Keratinocyte (primary cell): ENCODE measurements around the gene C5.

Experiments
- EZH2 ChIP-seq: IDR thresholded peaks from one replicate; pipeline ENCODE4 v1.6.1; 2012; ENCODE audit warnings: inconsistent platforms, mild to moderate bottlenecking, low read length, moderate library complexity
- TF ChIP-seq, protein P1 (sequence below), 3 experiments: IDR thresholded peaks in 1 of 3; conservative IDR thresholded peaks in 1 of 3; optimal IDR thresholded peaks in 1 of 3; 2 replicates in 2 of 3; 3 replicates in 1 of 3; pipeline versions ENCODE3 to v1.5.1; 2011; ENCODE audit warnings: low read length in 3 of 3, mild to moderate bottlenecking in 3 of 3, moderate library complexity in 2 of 3, control low read depth in 1 of 3, inconsistent platforms in 1 of 3; ENCODE audit not compliant: insufficient read depth in 2 of 3; ENCODE audit errors: extremely low read depth in 1 of 3

DNA sequence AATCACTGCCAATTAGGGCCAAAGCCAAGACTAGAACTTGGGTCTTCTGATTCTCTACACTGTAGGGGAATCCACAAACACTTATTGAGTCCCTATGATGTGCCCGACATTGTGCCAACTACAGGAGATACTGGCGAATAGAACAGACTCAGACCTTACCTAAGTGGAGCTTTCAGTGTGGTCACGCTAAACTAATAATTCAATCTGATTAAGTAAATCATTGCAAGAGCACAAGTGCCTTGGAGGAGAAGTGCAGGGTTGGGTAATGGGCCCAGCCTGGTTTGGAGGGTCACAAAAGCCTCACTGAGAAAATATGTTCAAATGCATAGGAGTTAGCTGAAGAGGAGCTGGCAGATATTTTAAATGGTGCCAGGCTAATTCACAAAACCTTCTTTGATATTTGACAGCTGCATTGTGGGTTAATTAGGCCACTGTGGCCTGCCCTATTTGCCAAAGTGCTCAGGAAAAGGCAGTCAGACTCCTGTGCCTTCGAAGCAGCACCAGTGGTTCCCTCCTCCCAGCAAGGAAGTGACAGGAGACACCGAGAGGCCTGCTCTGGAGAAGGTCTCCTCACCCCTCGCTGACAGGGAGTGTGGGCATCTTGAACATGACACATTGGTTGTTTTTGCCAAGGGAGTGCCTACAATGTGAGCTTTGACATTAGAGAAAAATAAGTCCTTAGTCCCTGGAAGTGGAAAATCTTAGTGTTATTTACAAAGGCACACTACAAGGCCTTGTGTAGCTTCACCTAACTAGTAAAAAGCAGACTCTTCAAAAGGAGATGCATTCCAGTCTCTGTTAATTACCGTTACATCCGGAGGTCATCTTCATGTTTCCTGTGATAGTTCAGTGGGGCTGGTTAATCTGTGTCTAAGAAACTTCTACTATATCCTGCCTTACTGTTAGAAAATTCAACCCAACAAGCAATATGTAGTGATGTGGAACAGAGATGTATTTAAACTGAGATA is 99.4 kb downstream of the C5 start:
- TF ChIP-seq, protein P1, sequence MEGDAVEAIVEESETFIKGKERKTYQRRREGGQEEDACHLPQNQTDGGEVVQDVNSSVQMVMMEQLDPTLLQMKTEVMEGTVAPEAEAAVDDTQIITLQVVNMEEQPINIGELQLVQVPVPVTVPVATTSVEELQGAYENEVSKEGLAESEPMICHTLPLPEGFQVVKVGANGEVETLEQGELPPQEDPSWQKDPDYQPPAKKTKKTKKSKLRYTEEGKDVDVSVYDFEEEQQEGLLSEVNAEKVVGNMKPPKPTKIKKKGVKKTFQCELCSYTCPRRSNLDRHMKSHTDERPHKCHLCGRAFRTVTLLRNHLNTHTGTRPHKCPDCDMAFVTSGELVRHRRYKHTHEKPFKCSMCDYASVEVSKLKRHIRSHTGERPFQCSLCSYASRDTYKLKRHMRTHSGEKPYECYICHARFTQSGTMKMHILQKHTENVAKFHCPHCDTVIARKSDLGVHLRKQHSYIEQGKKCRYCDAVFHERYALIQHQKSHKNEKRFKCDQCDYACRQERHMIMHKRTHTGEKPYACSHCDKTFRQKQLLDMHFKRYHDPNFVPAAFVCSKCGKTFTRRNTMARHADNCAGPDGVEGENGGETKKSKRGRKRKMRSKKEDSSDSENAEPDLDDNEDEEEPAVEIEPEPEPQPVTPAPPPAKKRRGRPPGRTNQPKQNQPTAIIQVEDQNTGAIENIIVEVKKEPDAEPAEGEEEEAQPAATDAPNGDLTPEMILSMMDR (optimal IDR thresholded peaks at IDR 0.05 in 1 of 3, IDR thresholded peaks at IDR 0.05 in 1 of 3, conservative IDR thresholded peaks at IDR 0.05 in 1 of 3; ENCODE audit: extremely low read depth in 1 of 3, insufficient read depth in 2 of 3, low read length in 3 of 3), result no peak
- no peak for TF ChIP-seq EZH2
